HepG2 (cell line): ENCODE results near the gene SCFD2. TPM values are rescaled to one million over a fixed set of nuclear protein-coding genes. Genes with fewer than 3 reads are reported as not detected.
A peak's percentile ranks its signal among the peaks of the same experiment; 100 is the strongest.

Experiments used
- ATAC-seq: fragments of 200-7000 bp; cut with Tn5 transposase; 3 replicates; pipeline ENCODE4 v1.9.1; 2020; ENCODE audit warnings: mild to moderate bottlenecking, moderate library complexity
- BruUV-seq: library from RNA; stranded (reverse); fragments of 400-500 nt; replicated peaks from 2 replicates; lab custom pipeline; 2021; lab: Mats Ljungman, UMichigan
- CTCF ChIA-PET: fragments of 300-600 bp; formaldehyde crosslinking; extraction: SDS; loops from one replicate; lab custom pipeline; 2021; ENCODE audit warnings: low total read pairs, inconsistent platforms, low intra/inter-chr PET ratio; lab: Yijun Ruan, JAX
- POLR2A ChIA-PET: fragments of 350-600 bp; sonication (Branson Sonifier 250); formaldehyde crosslinking; loops from one replicate; lab custom pipeline; 2020; ENCODE audit warnings: antibody characterized with exemption, inconsistent platforms; lab: Yijun Ruan, JAX
- DNase-seq: peaks from one replicate; pipeline ENCODE4 v3.0.0-alpha.2; 2015; ENCODE audit warnings: low spot score
- FAIRE-seq: peaks from 3 replicates; lab custom pipeline; 2011; peaks lifted over from hg19 to GRCh38; lab: Jason Lieb, UNC
- H2AFZ ChIP-seq: one replicate; pipeline ENCODE4 v1.6.1; 2011; ENCODE audit warnings: low read length, inconsistent platforms
- H3K27ac ChIP-seq: fragments of 300-600 bp; 3 replicates; pipeline ENCODE4 v1.8.0; 2011; ENCODE audit warnings: mixed run types, mild to moderate bottlenecking, mixed read lengths, low read length, inconsistent platforms; ENCODE audit not compliant: insufficient read depth; ENCODE audit errors: extremely low read length
- H3K27me3 ChIP-seq, 2 experiments: fragments of 200-600 bp in 1 of 2; 2 replicates in 1 of 2; 3 replicates in 1 of 2; pipeline versions ENCODE4 v1.6.0 to v1.8.0; 2011; ENCODE audit warnings: low read length in 2 of 2, mild to moderate bottlenecking in 2 of 2, moderate library complexity in 2 of 2, inconsistent platforms in 1 of 2; ENCODE audit not compliant: insufficient read depth in 2 of 2, control insufficient read depth in 1 of 2
- H3K36me3 ChIP-seq, 2 experiments: fragments of 200-600 bp in 1 of 2; replicated peaks in 1 of 2; 2 replicates in 1 of 2; 3 replicates in 1 of 2; pipeline versions ENCODE4 v1.5.1 to v1.8.0; 2011; ENCODE audit warnings: low read length in 2 of 2, inconsistent platforms in 1 of 2; ENCODE audit not compliant: insufficient read depth in 2 of 2, control insufficient read depth in 1 of 2
- H3K4me1 ChIP-seq: 2 replicates; pipeline ENCODE4 v1.5.1; 2012; ENCODE audit warnings: low read length, inconsistent platforms; ENCODE audit not compliant: insufficient read depth
- H3K4me2 ChIP-seq: 2 replicates; pipeline ENCODE4 v1.6.0; 2011; ENCODE audit warnings: low read depth, low read length, inconsistent platforms
- H3K4me3 ChIP-seq, 3 experiments: fragments of 200-600 bp in 1 of 3; sonication (generic), shearing (Covaris generic) in 1 of 3; replicated peaks in 1 of 3; 2 replicates each; pipeline ENCODE4 v1.5.1; 2011 to 2016; ENCODE audit warnings: low read length in 3 of 3, inconsistent platforms in 2 of 3, low read depth in 2 of 3, mild to moderate bottlenecking in 2 of 3, control low read depth in 1 of 3, mixed read lengths in 1 of 3; ENCODE audit not compliant: insufficient read depth in 1 of 3
- H3K79me2 ChIP-seq: one replicate; pipeline ENCODE4 v1.6.1; 2011; ENCODE audit warnings: low read length, inconsistent platforms; ENCODE audit not compliant: insufficient read depth
- H3K9ac ChIP-seq: 2 replicates; pipeline ENCODE4 v1.6.0; 2011; ENCODE audit warnings: mild to moderate bottlenecking, low read depth, low read length, inconsistent platforms; ENCODE audit not compliant: insufficient read depth
- H3K9me3 ChIP-seq: 2 replicates; pipeline ENCODE4 v1.5.1; 2012; ENCODE audit warnings: mild to moderate bottlenecking, low read length
- H4K20me1 ChIP-seq: 2 replicates; pipeline ENCODE4 v1.6.0; 2011; ENCODE audit warnings: inconsistent platforms, mild to moderate bottlenecking, low read length, moderate library complexity; ENCODE audit not compliant: insufficient read depth
- HOXA3 ChIP-seq: sonication (generic); formaldehyde crosslinking; IDR thresholded peaks from 2 replicates; pipeline ENCODE4 v1.5.0; 2020; ENCODE audit warnings: missing genetic modification reagents
- NCOR1 ChIP-seq: fragments of 200-600 bp; sonication (generic); IDR thresholded peaks from 2 replicates; pipeline ENCODE4 v1.7.0; 2017; ENCODE audit warnings: antibody characterized with exemption, low read length, borderline replicate concordance
- SAP130 ChIP-seq: IDR thresholded peaks from 2 replicates; pipeline ENCODE4 v1.6.1; 2016; ENCODE audit warnings: low read depth
- ZNF766 ChIP-seq: sonication (generic); formaldehyde crosslinking; IDR thresholded peaks from 2 replicates; pipeline ENCODE4 v1.5.0; 2020; ENCODE audit warnings: missing genetic modification reagents, borderline replicate concordance
- ZSCAN25 ChIP-seq: sonication (generic); formaldehyde crosslinking; IDR thresholded peaks from 2 replicates; pipeline ENCODE4 v1.8.0; 2022; ENCODE audit warnings: mild to moderate bottlenecking, missing genetic modification reagents
- WGBS: methylation state at CpG from one replicate; pipeline ENCODE4 v1.1.6; 2017; ENCODE audit warnings: low lambda C conversion rate; 5-methylcytosine and 5-hydroxymethylcytosine counted together
- in situ Hi-C: cut with HindIII; loops from 2 replicates; pipeline ENCODE4 v1.10.0; 2017; ENCODE audit warnings: low pct_unique_long_range_greater_than_20kb; ENCODE audit not compliant: extremely low pct_ligation_motif_present
- intact Hi-C: fragments of 100-400 bp; cut with micrococcal nuclease; formaldehyde crosslinking; loops from one replicate; pipeline ENCODE4 v1.10.0; 2022; ENCODE audit not compliant: unreplicated experiment
- polyA plus RNA-seq, 8 experiments: library from polyadenylated mRNA; depleted of rRNA in 3 of 8; stranded (reverse) in 7 of 8; unstranded in 1 of 8; fragments of >200 nt; fragmentation: Illumina TruSeq in 4 of 8; extraction: Trizol in 4 of 8; gene quantifications; 2 replicates each; pipeline versions ENCODE4 v1.2.1 to v1.2.3, GENCODE V29; 2011 to 2016; ENCODE audit warnings: low read depth in 4 of 8, missing spikeins in 1 of 8, mixed read lengths in 1 of 8; ENCODE audit not compliant: insufficient read depth in 1 of 8
- total RNA-seq, 5 experiments: library from RNA; depleted of rRNA; stranded (reverse); fragments of >200 nt; fragmentation: Illumina TruSeq; extraction: Trizol; gene quantifications; 2 replicates each; pipeline ENCODE4 v1.2.3, GENCODE V29; 2016; ENCODE audit warnings: low read depth in 1 of 5
- TF ChIP-seq, protein P1 (sequence below): IDR thresholded peaks from 2 replicates; pipeline ENCODE4 v1.6.1; 2016; ENCODE audit warnings: low read depth, missing genetic modification reagents, missing compliant biosample characterization

The SCFD2 gene
- total and polyA plus RNA-seq, 2 of the 13 experiments (the other 11 are each of a cell fraction or from before 2014, with no cell fraction given): 4.6 to 15.6 TPM

DNA sequence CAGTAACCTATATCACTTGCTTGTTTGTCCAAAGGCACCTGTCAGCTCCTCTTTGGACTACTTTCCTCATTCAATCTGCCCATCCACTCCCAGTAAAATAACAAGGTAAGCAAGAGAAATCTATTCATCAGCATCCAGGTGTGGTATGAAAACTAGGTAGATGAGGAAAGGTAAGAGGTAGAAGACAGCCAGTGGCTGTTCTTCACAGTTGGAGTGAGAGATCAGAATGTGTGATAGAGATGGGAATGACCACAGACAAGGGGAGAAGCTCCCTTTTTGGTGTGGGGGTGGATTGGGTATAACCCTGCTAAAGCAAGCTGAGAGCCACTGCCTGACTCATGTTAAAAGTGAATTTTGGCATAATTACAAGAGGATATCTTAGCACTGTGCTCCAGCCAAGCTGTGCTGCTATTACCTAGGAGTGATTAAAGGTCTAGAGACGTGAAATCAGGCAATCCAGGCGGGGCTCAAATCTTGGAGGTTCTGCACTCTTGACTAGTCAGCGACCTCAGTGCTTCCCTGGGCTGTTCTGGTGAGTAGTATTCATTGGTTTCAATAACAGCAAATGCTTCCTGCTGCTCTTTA is 531.8 kb downstream of the SCFD2 start (continued):
- TF ChIP-seq SAP130 (no peak), ZNF766 (no peak)

DNA sequence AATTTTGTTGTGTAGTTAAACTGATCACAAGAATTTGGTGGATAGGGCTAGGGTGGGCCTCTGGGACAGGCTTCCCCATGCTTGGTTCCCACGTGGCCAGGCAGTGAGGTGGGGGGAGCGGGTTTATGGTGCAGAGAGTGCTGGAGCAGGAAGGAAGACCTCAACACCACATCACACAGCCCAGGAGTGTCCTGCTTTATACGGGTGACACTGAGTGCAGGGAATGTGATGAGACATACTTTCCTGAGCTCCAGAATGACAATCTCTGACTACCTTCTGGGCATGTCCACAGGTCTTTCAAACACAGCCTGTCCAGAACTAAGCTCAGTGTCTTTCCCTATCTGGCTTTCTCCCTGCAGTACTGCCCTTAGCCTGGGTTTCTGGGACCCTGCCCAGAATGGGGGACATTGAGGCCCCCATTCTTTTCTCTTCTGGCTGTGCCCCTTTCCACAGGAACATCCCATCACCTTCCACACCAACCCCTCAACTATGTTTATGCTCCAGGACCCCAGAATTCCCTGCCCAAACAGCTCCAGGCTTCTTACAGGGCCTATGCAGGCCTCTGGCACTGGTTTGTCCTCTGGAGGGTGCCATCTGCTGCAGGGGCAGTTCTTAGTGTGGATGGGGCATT is 540.3 kb downstream of the SCFD2 start:
- Histone ChIP-seq H3K9ac (no peak overlapping the region), H3K9me3 (no peaks in the 10 kb centered on the region)
- DNase-seq: peak; percentile 54
- TF ChIP-seq ZSCAN25 (CRISPR knock-in tag) (0 out of 2 replicates have a peak, but pooled peaks have one; percentile 18), NCOR1 (no peak), HOXA3 (CRISPR knock-in tag) (no peak)
- TF ChIP-seq, protein P1, sequence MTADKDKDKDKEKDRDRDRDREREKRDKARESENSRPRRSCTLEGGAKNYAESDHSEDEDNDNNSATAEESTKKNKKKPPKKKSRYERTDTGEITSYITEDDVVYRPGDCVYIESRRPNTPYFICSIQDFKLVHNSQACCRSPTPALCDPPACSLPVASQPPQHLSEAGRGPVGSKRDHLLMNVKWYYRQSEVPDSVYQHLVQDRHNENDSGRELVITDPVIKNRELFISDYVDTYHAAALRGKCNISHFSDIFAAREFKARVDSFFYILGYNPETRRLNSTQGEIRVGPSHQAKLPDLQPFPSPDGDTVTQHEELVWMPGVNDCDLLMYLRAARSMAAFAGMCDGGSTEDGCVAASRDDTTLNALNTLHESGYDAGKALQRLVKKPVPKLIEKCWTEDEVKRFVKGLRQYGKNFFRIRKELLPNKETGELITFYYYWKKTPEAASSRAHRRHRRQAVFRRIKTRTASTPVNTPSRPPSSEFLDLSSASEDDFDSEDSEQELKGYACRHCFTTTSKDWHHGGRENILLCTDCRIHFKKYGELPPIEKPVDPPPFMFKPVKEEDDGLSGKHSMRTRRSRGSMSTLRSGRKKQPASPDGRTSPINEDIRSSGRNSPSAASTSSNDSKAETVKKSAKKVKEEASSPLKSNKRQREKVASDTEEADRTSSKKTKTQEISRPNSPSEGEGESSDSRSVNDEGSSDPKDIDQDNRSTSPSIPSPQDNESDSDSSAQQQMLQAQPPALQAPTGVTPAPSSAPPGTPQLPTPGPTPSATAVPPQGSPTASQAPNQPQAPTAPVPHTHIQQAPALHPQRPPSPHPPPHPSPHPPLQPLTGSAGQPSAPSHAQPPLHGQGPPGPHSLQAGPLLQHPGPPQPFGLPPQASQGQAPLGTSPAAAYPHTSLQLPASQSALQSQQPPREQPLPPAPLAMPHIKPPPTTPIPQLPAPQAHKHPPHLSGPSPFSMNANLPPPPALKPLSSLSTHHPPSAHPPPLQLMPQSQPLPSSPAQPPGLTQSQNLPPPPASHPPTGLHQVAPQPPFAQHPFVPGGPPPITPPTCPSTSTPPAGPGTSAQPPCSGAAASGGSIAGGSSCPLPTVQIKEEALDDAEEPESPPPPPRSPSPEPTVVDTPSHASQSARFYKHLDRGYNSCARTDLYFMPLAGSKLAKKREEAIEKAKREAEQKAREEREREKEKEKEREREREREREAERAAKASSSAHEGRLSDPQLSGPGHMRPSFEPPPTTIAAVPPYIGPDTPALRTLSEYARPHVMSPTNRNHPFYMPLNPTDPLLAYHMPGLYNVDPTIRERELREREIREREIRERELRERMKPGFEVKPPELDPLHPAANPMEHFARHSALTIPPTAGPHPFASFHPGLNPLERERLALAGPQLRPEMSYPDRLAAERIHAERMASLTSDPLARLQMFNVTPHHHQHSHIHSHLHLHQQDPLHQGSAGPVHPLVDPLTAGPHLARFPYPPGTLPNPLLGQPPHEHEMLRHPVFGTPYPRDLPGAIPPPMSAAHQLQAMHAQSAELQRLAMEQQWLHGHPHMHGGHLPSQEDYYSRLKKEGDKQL: no peak
- TF ChIP-seq, all 625 proteins: peak for 1
- in situ Hi-C loops: no loop called here
- no peaks in the 10 kb centered on the region for H3K36me3 ChIP-seq
- peaks cover 19% of the 10 kb centered on the region for H3K4me1 ChIP-seq
- H3K79me2 ChIP-seq: no peaks in the 10 kb centered on the region
- FAIRE-seq: no peak
- 0% methylated on average over 3 of the region's 3 CpGs for WGBS
- H3K27me3 ChIP-seq: no peaks in the 10 kb centered on the region
- H3K4me2 ChIP-seq: peak overlapping the region; percentile 89
- H3K27ac ChIP-seq: no peak overlapping the region
- peak; percentile 71 for ATAC-seq
- intact Hi-C loops: no loop called here
- peak overlapping the region in 1 of 3 experiments; percentile 58; a peak in 2 of 6 replicates for H3K4me3 ChIP-seq
- H4K20me1 ChIP-seq: no peaks in the 10 kb centered on the region
- H2AFZ ChIP-seq: no peak overlapping the region
- ChIA-PET POLR2A (no interaction called here), CTCF (no interaction called here)
- BruUV-seq: no TSS peak
